HG02610 (cell line): ENCODE data around the gene MYO6.
"Not testable (repeated sequence)": the region's sequence is repeated elsewhere in the genome, so short reads cannot be mapped to it uniquely, and the experiment has no call there.

Experiments
- ATAC-seq: cut with Tn5 transposase; IDR thresholded peaks from one replicate; pipeline ENCODE4 v1.9.1; 2021; ENCODE audit warnings: mild to moderate bottlenecking, moderate library complexity; ENCODE audit not compliant: unreplicated experiment

Gene MYO6

DNA sequence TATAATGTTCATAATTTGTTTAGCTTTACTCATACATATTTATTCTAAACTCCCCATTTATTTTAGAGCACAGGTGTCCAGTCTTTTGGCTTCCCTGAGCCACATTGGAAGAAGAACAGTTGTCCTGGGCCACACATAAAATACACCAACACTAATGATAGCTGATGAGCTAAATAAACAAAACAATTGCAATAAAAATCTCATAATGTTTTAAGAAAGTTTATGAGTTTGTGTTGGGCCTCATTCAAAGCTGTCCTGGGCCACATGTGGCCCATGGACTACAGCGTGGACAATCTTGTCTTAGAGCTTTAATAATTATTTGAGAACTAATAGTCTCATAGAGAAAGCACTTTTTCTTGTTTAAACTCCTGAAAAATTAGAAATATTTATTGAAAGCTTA is 131.3 kb downstream of the MYO6 start:
- ATAC-seq: no peak

- no peak for ATAC-seq
Observed at GRCh38 chr6:75882734-75883133, 133.7 kb downstream of the MYO6 start.

DNA sequence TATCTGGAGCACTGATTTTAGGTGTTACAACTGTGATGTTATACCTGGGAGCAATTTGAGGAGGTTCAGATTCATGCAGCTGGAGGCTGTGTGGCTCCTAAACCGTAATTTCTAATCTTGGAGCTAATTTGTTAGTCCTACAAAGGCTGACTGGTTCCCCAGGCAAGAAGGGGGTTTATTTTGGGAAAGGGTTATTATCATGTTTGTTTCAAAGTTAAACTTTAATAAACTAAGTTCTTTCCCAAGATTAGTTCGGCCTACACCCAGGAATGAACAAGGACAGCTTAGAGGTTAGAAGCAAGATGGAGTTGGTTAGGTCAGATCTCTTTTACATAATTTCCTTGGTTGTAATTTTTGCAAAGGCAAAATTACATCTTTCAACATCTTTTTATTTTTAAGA is 135.8 kb downstream of the MYO6 start:
- ATAC-seq: no peak

DNA sequence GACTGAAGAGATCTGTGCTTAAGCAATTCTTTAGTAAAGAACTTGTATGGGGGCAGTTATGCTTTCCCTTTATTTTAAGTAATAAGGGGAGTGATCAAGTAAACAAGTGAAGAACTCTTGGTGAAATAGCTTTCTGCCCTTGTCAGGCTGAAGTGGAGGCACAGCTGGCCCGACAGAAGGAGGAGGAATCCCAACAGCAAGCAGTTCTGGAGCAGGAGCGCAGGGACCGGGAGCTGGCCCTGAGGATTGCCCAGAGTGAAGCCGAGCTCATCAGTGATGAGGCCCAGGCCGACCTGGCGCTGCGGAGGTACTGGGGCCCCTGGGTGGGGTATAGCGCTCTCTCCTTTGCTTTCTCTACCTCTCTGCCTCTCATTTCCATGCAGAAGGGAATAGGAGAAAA is 143.3 kb downstream of the MYO6 start:
- no peak for ATAC-seq

- peak; percentile 70 for ATAC-seq
Observed at GRCh38 chr6:75893058-75893775, 144.2 kb downstream of the MYO6 start.

DNA sequence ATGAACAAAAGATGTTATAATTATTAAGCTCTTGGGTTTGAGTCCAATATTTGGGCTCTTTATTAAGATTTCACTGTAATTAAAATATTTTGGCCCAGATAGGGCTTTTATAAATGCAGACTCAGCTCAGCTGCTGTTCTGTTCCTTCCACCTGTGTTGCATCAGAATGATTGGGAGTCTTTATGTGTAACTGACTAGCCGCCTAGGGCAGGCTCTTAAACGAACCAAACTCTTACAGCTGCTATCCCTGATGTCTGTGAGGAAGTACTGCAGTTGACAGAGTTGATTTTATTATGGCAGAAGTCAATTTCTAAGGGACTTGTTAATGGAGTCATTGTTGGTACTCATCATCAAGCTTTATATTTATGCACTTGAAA is 144.7 kb downstream of the MYO6 start:
- ATAC-seq: no peak

GRCh38 chr6:75896526-75896925 is 147.5 kb downstream of the MYO6 start:
- ATAC-seq: no peak

GRCh38 chr6:75900216-75900615 is 151.2 kb downstream of the MYO6 start:
- not testable (repeated sequence) for ATAC-seq

GRCh38 chr6:75905129-75905528 is 156.1 kb downstream of the MYO6 start:
- ATAC-seq: not testable (repeated sequence)

- no peak for ATAC-seq
Observed at GRCh38 chr6:75906871-75907270, 157.8 kb downstream of the MYO6 start.

- ATAC-seq: no peak
Observed at GRCh38 chr6:75907444-75907843, 158.4 kb downstream of the MYO6 start.

- no peak for ATAC-seq
Observed at GRCh38 chr6:75913040-75913439, 164.0 kb downstream of the MYO6 start.

DNA sequence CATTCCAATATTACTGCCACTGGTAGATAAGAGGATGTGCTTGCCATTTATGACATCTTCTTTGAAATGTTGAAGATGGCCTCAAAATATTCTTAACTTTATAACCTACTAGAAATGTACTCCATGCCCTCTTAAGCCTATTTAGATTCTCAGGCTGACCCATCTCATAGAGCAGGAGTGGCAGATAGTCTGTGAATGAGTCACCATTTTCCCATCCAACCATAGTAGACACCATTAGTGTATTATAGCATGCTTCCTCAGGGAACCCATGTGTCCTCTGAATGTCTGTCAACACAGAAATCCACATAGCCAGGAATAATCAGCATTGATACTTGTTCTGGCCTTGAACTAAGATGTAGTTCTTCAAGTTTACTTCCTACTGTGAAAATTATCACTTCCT is 173.2 kb downstream of the MYO6 start:
- ATAC-seq: no peak

DNA sequence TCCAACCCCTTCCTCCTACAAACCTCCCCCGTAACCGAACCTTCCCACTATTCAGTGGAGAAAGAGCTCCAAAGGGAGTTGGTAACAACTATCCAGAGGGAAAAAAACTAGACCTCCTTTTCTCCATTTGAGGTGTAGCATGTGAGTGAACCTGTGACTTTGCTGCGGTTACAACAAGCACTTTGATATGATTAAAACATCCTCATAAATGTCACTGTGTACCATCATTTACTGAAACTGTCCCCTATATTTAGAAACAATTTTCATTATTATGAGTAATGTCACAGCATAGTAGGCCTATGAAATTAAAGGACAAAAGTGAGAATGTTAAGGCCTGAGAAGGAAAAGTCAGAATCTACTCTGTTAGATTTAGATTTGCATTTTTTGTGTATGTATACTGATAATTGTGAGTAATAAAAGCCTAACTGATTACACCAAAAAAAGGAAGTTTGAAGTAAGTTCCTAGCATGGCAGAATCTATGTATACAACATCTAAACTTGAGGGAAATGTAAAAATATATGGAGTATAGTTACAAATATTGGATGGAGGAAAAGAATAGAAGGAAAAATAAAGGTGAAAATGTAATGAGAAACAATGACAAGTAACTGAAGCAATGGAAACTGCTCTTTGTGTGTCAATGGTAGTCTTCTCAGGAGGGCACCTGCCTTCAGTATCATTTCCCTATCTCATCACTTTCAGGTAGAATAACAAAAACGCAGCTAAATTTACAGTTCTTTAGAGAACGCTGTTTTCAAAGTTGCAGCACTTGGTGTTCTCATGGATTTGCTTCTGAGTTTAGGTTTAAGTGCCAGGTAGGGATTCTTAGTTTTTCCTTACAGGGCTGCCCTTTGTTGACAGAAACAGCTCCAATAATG is 177.5 kb downstream of the MYO6 start:
- no peak for ATAC-seq

DNA sequence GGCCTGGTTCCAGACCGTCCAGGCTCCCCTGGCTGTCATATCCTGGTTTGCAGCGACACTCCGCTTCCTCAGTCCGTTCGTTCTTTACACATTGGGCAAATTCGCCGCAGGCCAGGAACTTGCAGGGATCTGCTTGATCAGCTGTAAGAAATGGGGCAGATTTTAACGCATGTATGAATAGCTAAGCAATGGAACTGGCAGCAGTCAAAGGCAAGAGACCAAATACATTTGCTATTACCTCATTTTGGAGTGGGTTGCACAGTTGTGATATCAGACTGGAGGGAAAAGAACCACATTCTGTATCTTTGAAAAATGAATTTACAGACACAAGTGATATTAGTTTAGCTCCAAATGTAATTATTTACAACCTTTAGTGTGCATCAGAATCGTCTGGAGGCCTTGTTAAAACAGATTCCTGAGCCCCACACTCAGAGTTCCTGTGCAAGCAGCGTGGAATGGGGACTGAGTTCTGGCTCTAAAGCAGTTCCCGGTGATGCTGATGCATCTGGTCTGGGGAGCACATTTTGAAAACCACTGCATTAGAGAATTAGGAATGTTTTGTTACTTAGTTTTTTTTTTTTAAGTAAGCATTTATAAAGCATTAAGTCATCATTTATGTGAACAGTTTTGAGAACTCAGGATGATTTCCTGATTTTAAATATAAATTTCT is 182.1 kb downstream of the MYO6 start:
- ATAC-seq: no peak

- no peak for ATAC-seq
Observed at GRCh38 chr6:75932067-75932466, 183.0 kb downstream of the MYO6 start.

DNA sequence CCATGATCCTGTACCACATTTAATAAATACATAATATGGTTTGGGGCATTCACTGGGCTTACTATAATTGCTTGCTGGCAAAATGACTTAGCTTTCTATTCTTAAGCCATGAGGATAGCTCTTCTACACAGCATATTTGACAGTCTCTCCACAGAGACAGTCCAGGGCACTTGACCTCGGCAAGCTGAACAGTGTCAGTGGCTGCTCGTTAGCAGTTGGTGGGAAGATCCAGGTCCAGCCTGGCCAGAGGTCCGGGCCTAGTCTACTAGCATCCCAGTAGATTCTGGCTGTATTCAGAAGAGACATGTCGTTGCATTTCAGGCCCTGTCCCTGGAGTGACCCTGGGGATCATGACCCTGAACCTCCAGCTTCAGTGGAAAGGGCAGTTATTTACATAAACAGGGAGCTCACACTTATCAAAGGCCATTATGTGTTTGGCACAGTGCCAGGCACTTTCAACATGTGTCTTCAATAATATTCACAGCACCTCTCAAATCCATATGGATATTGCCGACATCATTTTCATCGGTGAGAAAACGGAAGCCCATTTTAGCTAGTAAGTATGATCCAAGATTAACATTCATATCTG is 184.4 kb downstream of the MYO6 start:
- no peak for ATAC-seq

- ATAC-seq: peak; percentile 68
Observed at GRCh38 chr6:75934643-75935472, 185.8 kb downstream of the MYO6 start.

DNA sequence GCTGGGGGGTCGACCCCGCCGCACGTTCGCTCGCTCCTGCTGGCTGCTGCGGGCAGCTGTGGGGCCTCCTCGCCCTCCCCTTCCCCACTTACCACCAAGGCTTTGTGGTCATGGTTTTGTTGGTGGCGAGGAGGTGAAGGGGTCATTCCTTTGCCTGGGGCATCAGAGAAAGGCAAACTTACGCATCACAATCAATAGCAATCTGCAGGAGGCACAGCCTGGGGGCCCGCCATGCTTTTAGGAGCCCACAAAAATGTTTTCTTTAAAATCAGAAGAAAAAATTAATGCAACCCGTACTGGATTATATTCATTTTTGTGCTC is 186.4 kb downstream of the MYO6 start:
- peak; percentile 6 for ATAC-seq

GRCh38 chr6:75936682-75937081 is 187.6 kb downstream of the MYO6 start:
- no peak for ATAC-seq

DNA sequence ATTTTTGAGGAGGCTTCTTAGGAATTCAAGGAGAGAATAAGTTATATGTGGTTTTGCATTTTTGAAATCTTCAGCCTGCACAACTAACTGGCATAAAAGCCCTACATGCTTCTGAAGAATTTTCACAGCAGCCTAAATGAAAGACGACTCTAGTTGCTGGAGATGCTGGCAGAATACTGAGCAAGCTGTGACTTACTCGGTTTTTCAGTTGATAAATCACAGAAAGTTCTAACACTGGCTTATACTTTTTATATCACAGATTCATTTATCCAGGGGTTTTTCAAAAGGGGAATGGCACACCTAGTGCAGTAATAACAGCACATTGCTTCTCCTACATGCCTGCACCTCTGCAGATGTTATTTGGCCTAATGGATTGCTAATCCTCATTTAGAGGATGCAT is 188.8 kb downstream of the MYO6 start:
- no peak for ATAC-seq
